Transverse colon (tissue), 4 donors: ENCODE measurements around the gene SLC12A7. TPM values are rescaled to one million over a fixed set of nuclear protein-coding genes. Genes with fewer than 3 reads are reported as not detected.
A peak's percentile ranks its signal among the peaks of the same experiment; 100 is the strongest.

Experiments
- DNase-seq: peaks from one replicate; pipeline ENCODE4 v3.0.0-alpha.2; 2019
- H3K27ac ChIP-seq, 4 donors: fragments of 200-600 bp; sonication (generic); 2 replicates each; pipeline ENCODE4 v1.5.1; 2016 to 2018; ENCODE audit warnings: inconsistent platforms in 4 of 4
- H3K27me3 ChIP-seq: fragments of 200-600 bp; sonication (generic); 2 replicates; pipeline ENCODE4 v1.5.1; 2017; ENCODE audit warnings: inconsistent platforms
- H3K36me3 ChIP-seq, 4 donors: fragments of 200-600 bp; sonication (generic); 2 replicates each; pipeline ENCODE4 v1.5.1; 2017 to 2019; ENCODE audit warnings: inconsistent platforms in 4 of 4
- H3K4me1 ChIP-seq, 4 donors: fragments of 200-600 bp; sonication (generic); 2 replicates each; pipeline ENCODE4 v1.5.1; 2017 to 2020; ENCODE audit warnings: inconsistent platforms in 4 of 4
- H3K4me3 ChIP-seq, 4 donors: fragments of 200-600 bp; sonication (generic); 1 replicate in 1 of 4; 2 replicates in 3 of 4; pipeline versions ENCODE4 v1.5.1 to v1.6.1; 2017 to 2019; ENCODE audit warnings: inconsistent platforms in 4 of 4
- H3K9me3 ChIP-seq, 2 donors: fragments of 200-600 bp; sonication (generic); 2 replicates each; pipeline ENCODE4 v1.5.1; 2017 to 2019; ENCODE audit warnings: inconsistent platforms in 2 of 2
- EP300 ChIP-seq: sonication (generic); formaldehyde crosslinking; IDR thresholded peaks from one replicate; pipeline ENCODE4 v1.6.1; 2017; ENCODE audit warnings: antibody characterized with exemption, low read depth
- POLR2A ChIP-seq: fragments of 450-650 bp; IDR thresholded peaks from one replicate; pipeline ENCODE4 v1.6.1; 2016; ENCODE audit warnings: antibody characterized with exemption, mild to moderate bottlenecking, moderate library complexity
- POLR2AphosphoS5 ChIP-seq, 3 donors: sonication (generic); formaldehyde crosslinking; IDR thresholded peaks; one replicate each; pipeline ENCODE4 v1.6.1; 2016; ENCODE audit warnings: antibody characterized with exemption in 3 of 3
- WGBS, 2 donors: methylation state at CpG; one replicate each; pipeline ENCODE4 v1.1.5; 2018; ENCODE audit warnings: low coverage in 1 of 2; 5-methylcytosine and 5-hydroxymethylcytosine counted together
- in situ Hi-C, 4 donors: fragments of 200-750 bp; cut with MboI; loops; one replicate each; pipeline versions ENCODE4 v1.15.0 to v1.15.1; 2017; ENCODE audit warnings: low sequenced_read_pairs in 3 of 4, low pct_ligation_motif_present in 1 of 4, low pct_unique_long_range_greater_than_20kb in 1 of 4
- intact Hi-C: fragments of 100-400 bp; cut with DNase I; formaldehyde crosslinking; loops from one replicate; pipeline ENCODE4 v1.15.1; 2023; ENCODE audit warnings: low total_unique reads
- total RNA-seq, 4 donors: library from RNA; depleted of rRNA; stranded (reverse); fragments of >200 nt; gene quantifications; one replicate each; pipeline ENCODE4 v1.1.0, GENCODE V29; 2016
- TF ChIP-seq, protein P1 (sequence below), 5 experiments: fragments of 200-600 bp in 3 of 5; fragments of 450-650 bp in 2 of 5; sonication (generic) in 3 of 5; IDR thresholded peaks; 1 replicate in 2 of 5; 2 replicates in 3 of 5; pipeline ENCODE4 v1.5.1; 2016 to 2017; ENCODE audit warnings: antibody characterized with exemption in 5 of 5, inconsistent platforms in 3 of 5, mild to moderate bottlenecking in 2 of 5, moderate library complexity in 1 of 5

The SLC12A7 gene
- total RNA-seq, 4 donors from 2014 or later = 60.7 to 144 (median 61.4) TPM

DNA sequence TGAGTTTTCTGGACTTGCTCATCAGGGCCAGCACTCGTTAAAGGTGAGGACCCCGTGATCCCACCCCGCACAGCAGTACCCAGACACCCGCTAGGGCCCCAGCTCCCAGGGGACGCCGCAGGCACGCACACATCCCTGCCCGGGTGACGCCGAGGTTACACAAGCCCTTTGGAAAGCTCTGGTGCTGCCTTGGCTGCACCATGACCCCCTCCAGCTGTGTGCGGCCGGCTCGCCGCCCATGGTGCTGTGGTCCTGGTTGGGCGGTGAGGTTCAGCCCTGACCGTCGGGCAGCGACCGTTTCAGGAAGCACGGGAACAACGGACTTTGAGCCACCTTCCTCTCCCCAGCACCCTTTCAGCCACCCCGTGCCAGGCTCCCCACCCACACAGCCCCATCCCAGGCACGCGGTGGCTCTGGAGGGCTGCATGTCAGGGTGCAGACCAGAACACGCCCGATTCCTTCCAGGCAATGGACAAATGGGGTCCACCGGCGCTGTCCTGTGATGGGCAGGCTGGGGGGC lies 7.5 kb upstream of the SLC12A7 start:
- no peaks in the 10 kb centered on the region for H3K27me3 ChIP-seq
- H3K27ac ChIP-seq = peak overlapping the region in 3 of 4 donors; percentile 21 to 72 (median 52)
- peak overlapping the region in 1 of 4 donors; percentile 12 for H3K4me3 ChIP-seq
- in situ Hi-C loops = no loop called here
- 31 to 57% methylated on average over 13 to 28 of the region's 28 CpGs for WGBS, 2 donors
- TF ChIP-seq, protein P1, sequence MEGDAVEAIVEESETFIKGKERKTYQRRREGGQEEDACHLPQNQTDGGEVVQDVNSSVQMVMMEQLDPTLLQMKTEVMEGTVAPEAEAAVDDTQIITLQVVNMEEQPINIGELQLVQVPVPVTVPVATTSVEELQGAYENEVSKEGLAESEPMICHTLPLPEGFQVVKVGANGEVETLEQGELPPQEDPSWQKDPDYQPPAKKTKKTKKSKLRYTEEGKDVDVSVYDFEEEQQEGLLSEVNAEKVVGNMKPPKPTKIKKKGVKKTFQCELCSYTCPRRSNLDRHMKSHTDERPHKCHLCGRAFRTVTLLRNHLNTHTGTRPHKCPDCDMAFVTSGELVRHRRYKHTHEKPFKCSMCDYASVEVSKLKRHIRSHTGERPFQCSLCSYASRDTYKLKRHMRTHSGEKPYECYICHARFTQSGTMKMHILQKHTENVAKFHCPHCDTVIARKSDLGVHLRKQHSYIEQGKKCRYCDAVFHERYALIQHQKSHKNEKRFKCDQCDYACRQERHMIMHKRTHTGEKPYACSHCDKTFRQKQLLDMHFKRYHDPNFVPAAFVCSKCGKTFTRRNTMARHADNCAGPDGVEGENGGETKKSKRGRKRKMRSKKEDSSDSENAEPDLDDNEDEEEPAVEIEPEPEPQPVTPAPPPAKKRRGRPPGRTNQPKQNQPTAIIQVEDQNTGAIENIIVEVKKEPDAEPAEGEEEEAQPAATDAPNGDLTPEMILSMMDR (IDR thresholded peaks at IDR 0.05) = no peak
- TF ChIP-seq POLR2A = peak; percentile 45
- peak in 2 of 3 donors; percentile 57 to 60 for TF ChIP-seq POLR2AphosphoS5 (IDR thresholded peaks at IDR 0.05)
- peaks cover 12 to 21% (median 19%) of the 10 kb centered on the region in 4 donors for H3K4me1 ChIP-seq
- H3K36me3 ChIP-seq = no peaks in the 10 kb centered on the region
- peak; percentile 74 for DNase-seq
- no peaks in the 10 kb centered on the region for H3K9me3 ChIP-seq
- intact Hi-C loops = no loop called here

DNA sequence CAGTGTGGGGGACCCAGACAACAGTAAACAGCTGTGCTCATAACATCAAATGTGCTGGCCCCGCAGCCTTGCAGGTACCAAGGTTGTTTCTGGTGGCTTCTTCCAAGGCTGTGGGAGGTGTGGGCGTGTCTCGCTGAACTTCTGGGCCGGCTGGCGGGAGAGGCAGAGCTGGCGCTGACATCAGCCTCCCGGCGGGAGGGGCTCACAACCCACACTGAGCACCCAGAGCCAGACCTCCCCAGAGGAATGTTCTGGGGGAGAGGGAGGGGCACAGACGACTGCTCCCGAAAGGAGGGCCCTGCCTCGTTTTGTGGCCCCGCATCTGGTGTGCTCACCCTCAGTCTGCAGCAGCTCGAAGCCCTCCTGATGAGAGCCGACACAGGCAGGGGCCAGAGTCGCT lies 6.9 kb upstream of the SLC12A7 start:
- 30% methylated on average over 14 of the region's 15 CpGs; no CpG with 5 or more reads in 1 of the 2 donors for WGBS, 2 donors
- TF ChIP-seq, protein P1 (IDR thresholded peaks at IDR 0.05) = no peak
- TF ChIP-seq EP300 = no peak
- Histone ChIP-seq H3K4me1 (peaks cover 12 to 21% (median 18%) of the 10 kb centered on the region in 4 donors), H3K27ac (peak overlapping the region; percentile 7 to 72 (median 36)), H3K27me3 (no peaks in the 10 kb centered on the region), H3K36me3 (no peaks in the 10 kb centered on the region), H3K9me3 (no peaks in the 10 kb centered on the region), H3K4me3 (peak overlapping the region in 1 of 4 donors; percentile 12)
- in situ Hi-C loops (no loop called here), intact Hi-C loops (no loop called here)
- DNase-seq = peak; percentile 73

DNA sequence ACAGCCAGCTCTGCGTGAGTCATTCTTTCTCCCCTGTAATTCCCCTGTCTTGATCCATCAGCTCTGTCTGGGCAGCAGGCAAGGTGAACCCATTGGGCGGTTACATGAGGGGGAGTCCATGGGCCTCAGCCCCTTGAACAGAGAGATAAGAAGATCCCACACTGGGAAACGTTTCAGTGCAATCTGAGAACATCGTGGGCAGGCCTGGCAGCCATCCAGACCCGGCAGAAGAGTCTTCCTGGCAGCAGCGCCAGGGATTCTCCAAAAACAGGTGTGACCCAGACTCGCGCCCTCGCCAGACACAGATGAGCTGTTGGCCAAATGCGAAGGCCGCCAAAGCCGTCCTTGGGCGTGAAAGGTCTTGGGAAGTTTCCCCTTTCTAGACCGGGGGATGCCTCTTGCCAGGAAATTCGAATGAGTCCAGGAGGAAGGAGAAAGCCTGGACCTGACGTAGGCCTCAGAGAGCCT lies 6.4 kb upstream of the SLC12A7 start:
- Histone ChIP-seq H3K4me3 (no peak overlapping the region), H3K4me1 (peaks cover 12 to 21% (median 18%) of the 10 kb centered on the region in 4 donors), H3K36me3 (no peaks in the 10 kb centered on the region), H3K27ac (peak overlapping the region; percentile 7 to 72 (median 36)), H3K27me3 (no peaks in the 10 kb centered on the region), H3K9me3 (no peaks in the 10 kb centered on the region)
- DNase-seq = no peak
- in situ Hi-C loops = no loop called here
- 28 to 49% methylated on average over 3 to 16 of the region's 16 CpGs for WGBS, 2 donors
- intact Hi-C loops = no loop called here
- TF ChIP-seq, protein P1 (IDR thresholded peaks at IDR 0.05) = no peak
- TF ChIP-seq EP300 (no peak), POLR2AphosphoS5 (IDR thresholded peaks at IDR 0.05) (no peak), POLR2A (no peak)

DNA sequence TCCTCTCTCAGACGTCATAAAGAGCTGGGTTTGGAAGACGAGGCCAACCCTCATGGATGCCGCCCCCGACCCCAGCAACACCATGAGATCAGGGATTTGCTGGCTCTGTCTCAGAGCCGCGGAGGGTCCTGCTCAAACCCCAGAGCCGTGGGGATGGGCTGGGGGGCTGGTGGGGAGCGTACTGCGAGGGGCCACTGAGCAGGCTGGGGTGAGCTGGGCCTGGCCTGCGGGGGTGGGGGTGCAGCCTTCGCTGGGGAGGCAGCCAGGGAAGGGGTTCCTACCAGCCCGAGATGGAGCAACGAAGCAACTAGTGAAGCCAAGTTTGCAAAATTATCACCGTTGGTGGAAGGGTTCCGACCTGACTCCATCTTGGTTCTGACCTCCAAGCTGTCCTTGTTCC lies 5.1 kb upstream of the SLC12A7 start:
- intact Hi-C loops = no loop called here

More for the DNA sequence above, 5.1 kb upstream of the SLC12A7 start:
- TF ChIP-seq POLR2AphosphoS5 (IDR thresholded peaks at IDR 0.05) (no peak), EP300 (no peak), POLR2A (no peak)
- TF ChIP-seq, protein P1 (IDR thresholded peaks at IDR 0.05) = no peak
- Histone ChIP-seq H3K4me3 (no peak overlapping the region), H3K27ac (no peak overlapping the region), H3K4me1 (peaks cover 12 to 21% (median 18%) of the 10 kb centered on the region in 4 donors), H3K9me3 (no peaks in the 10 kb centered on the region), H3K36me3 (no peaks in the 10 kb centered on the region), H3K27me3 (no peaks in the 10 kb centered on the region)
- 95% methylated on average over 15 of the region's 15 CpGs; no CpG with 5 or more reads in 1 of the 2 donors for WGBS, 2 donors
- in situ Hi-C loops = no loop called here
- no peak for DNase-seq
